Subcutaneous abdominal adipose tissue (tissue), 5 donors: ENCODE results near the gene HNRNPA3.
A peak's percentile ranks its signal among the peaks of the same experiment; 100 is the strongest.
"Not testable (repeated sequence)": the region's sequence is repeated elsewhere in the genome, so short reads cannot be mapped to it uniquely, and the experiment has no call there.

Experiments
- H3K27ac ChIP-seq: one replicate; pipeline ENCODE4 v1.7.0; 2013; ENCODE audit warnings: low read depth, mild to moderate bottlenecking, inconsistent platforms, low read length, moderate library complexity
- H3K27me3 ChIP-seq, 5 donors: one replicate each; pipeline ENCODE4 v1.7.0; 2013; ENCODE audit warnings: low read length in 5 of 5, inconsistent platforms in 1 of 5; ENCODE audit not compliant: control insufficient read depth in 5 of 5, insufficient read depth in 4 of 5
- H3K36me3 ChIP-seq, 5 donors: one replicate each; pipeline ENCODE4 v1.7.0; 2013; ENCODE audit warnings: low read length in 5 of 5; ENCODE audit not compliant: control insufficient read depth in 5 of 5, insufficient read depth in 5 of 5
- H3K4me1 ChIP-seq, 5 donors: one replicate each; pipeline ENCODE4 v1.7.0; 2013; ENCODE audit warnings: low read length in 5 of 5, mild to moderate bottlenecking in 3 of 5, moderate library complexity in 1 of 5; ENCODE audit not compliant: control insufficient read depth in 5 of 5, insufficient read depth in 5 of 5
- H3K4me3 ChIP-seq, 5 donors: one replicate each; pipeline ENCODE4 v1.7.0; 2013; ENCODE audit warnings: low read length in 5 of 5, low read depth in 1 of 5
- H3K9ac ChIP-seq, 5 donors: one replicate each; pipeline ENCODE4 v1.7.0; 2013; ENCODE audit warnings: low read length in 5 of 5, mild to moderate bottlenecking in 4 of 5, moderate library complexity in 3 of 5
- H3K9me3 ChIP-seq, 5 donors: one replicate each; pipeline ENCODE4 v1.7.0; 2013; ENCODE audit warnings: low read length in 5 of 5; ENCODE audit not compliant: control insufficient read depth in 5 of 5
- donor health status: healthy.
- donor health status: healthy.
- donor health status: healthy.
- donor health status: healthy.
- donor health status: healthy.

HNRNPA3 gene

GRCh38 chr2:177243073-177243472 is 30.5 kb downstream of the HNRNPA3 start:
- Histone ChIP-seq H3K9me3 (no peaks in the 10 kb centered on the region), H3K9ac (peak overlapping the region; percentile 2 to 90 (median 49)), H3K4me1 (peaks cover 22 to 91% (median 86%) of the 10 kb centered on the region in 5 donors), H3K4me3 (peak overlapping the region in 2 of 5 donors; percentile 8 to 47), H3K27ac (peak overlapping the region; percentile 99), H3K27me3 (no peaks in the 10 kb centered on the region), H3K36me3 (peaks cover 0 to 2% (median 0%) of the 10 kb centered on the region in 5 donors)

GRCh38 chr2:177243476-177243875 is 30.9 kb downstream of the HNRNPA3 start:
- Histone ChIP-seq H3K4me3 (peak overlapping the region in 1 of 5 donors; percentile 8), H3K36me3 (peaks cover 0 to under 1% (median 0%) of the 10 kb centered on the region in 5 donors), H3K27me3 (no peaks in the 10 kb centered on the region), H3K27ac (peak overlapping the region; percentile 99), H3K4me1 (peaks cover 22 to 90% (median 87%) of the 10 kb centered on the region in 5 donors), H3K9me3 (no peaks in the 10 kb centered on the region), H3K9ac (peak overlapping the region in 3 of 5 donors; percentile 2 to 90 (median 49))

- peaks cover 22 to 88% (median 86%) of the 10 kb centered on the region in 5 donors for H3K4me1 ChIP-seq
These were observed 31.7 kb downstream of the HNRNPA3 start for GRCh38 chr2:177244244-177244771.

GRCh38 chr2:177245010-177245422 is 32.4 kb downstream of the HNRNPA3 start:
- peak overlapping the region; percentile 99 for H3K27ac ChIP-seq
- H3K9ac ChIP-seq, result peak overlapping the region in 2 of 5 donors; percentile 57 to 64

More at GRCh38 chr2:177244244-177244771, 31.7 kb downstream of the HNRNPA3 start:
- Histone ChIP-seq H3K27me3 (no peaks in the 10 kb centered on the region), H3K9ac (no peak overlapping the region), H3K36me3 (peaks cover 0 to 2% (median 0%) of the 10 kb centered on the region in 5 donors), H3K9me3 (no peaks in the 10 kb centered on the region), H3K4me3 (no peak overlapping the region), H3K27ac (peak overlapping the region; percentile 99)

GRCh38 chr2:177246000-177246399 is 33.4 kb downstream of the HNRNPA3 start:
- peak overlapping the region; percentile 99 for H3K27ac ChIP-seq
- no peaks in the 10 kb centered on the region for H3K27me3 ChIP-seq
- no peaks in the 10 kb centered on the region for H3K9me3 ChIP-seq
- H3K4me1 ChIP-seq, result peaks cover 15 to 84% (median 76%) of the 10 kb centered on the region in 5 donors
- peak overlapping the region in 3 of 5 donors; percentile 2 to 35 (median 5) for H3K9ac ChIP-seq
- peak overlapping the region in 2 of 5 donors; percentile 2 to 29 for H3K4me3 ChIP-seq
- peaks cover 0 to 2% (median 0%) of the 10 kb centered on the region in 5 donors for H3K36me3 ChIP-seq

More at GRCh38 chr2:177245010-177245422, 32.4 kb downstream of the HNRNPA3 start:
- Histone ChIP-seq H3K9me3 (no peaks in the 10 kb centered on the region), H3K4me1 (peaks cover 19 to 84% (median 79%) of the 10 kb centered on the region in 5 donors), H3K4me3 (no peak overlapping the region), H3K27me3 (no peaks in the 10 kb centered on the region), H3K36me3 (peaks cover 0 to 2% (median 0%) of the 10 kb centered on the region in 5 donors)

- Histone ChIP-seq H3K9ac (peak overlapping the region in 1 of 5 donors; percentile 2), H3K4me1 (peaks cover 15 to 84% (median 76%) of the 10 kb centered on the region in 5 donors), H3K27ac (peak overlapping the region; percentile 99)
- H3K27me3 ChIP-seq, H3K4me3 ChIP-seq, H3K36me3 ChIP-seq, H3K9me3 ChIP-seq: not testable (repeated sequence)
These were observed 34.0 kb downstream of the HNRNPA3 start for GRCh38 chr2:177246523-177247030.

GRCh38 chr2:177247693-177248262 is 35.2 kb downstream of the HNRNPA3 start:
- peaks cover 0 to 2% (median 0%) of the 10 kb centered on the region in 5 donors for H3K36me3 ChIP-seq
- no peaks in the 10 kb centered on the region for H3K27me3 ChIP-seq
- H3K4me1 ChIP-seq, result peaks cover 15 to 81% (median 76%) of the 10 kb centered on the region in 5 donors
- H3K27ac ChIP-seq, result peak overlapping the region; percentile 99
- no peaks in the 10 kb centered on the region for H3K9me3 ChIP-seq
- no peak overlapping the region for H3K4me3 ChIP-seq
- peak overlapping the region in 3 of 5 donors; percentile 28 to 47 (median 35) for H3K9ac ChIP-seq

- no peaks in the 10 kb centered on the region for H3K9me3 ChIP-seq
- peak overlapping the region; percentile 99 for H3K27ac ChIP-seq
- no peaks in the 10 kb centered on the region for H3K27me3 ChIP-seq
- peaks cover 13 to 80% (median 77%) of the 10 kb centered on the region in 5 donors for H3K4me1 ChIP-seq
- H3K36me3 ChIP-seq, result peaks cover 0 to 2% (median 0%) of the 10 kb centered on the region in 5 donors
- peak overlapping the region in 2 of 5 donors; percentile 17 to 18 for H3K9ac ChIP-seq
- no peak overlapping the region for H3K4me3 ChIP-seq
These were observed 36.4 kb downstream of the HNRNPA3 start for GRCh38 chr2:177249038-177249437.

GRCh38 chr2:177250461-177250860 is 37.9 kb downstream of the HNRNPA3 start:
- peaks cover 16 to 85% (median 81%) of the 10 kb centered on the region in 5 donors for H3K4me1 ChIP-seq

GRCh38 chr2:177251165-177251542 is 38.6 kb downstream of the HNRNPA3 start:
- peaks cover 0 to 2% (median 0%) of the 10 kb centered on the region in 5 donors for H3K36me3 ChIP-seq
- H3K9ac ChIP-seq, result peak overlapping the region in 3 of 5 donors; percentile 13 to 39 (median 21)
- no peaks in the 10 kb centered on the region for H3K9me3 ChIP-seq
- H3K4me1 ChIP-seq, result peaks cover 12 to 86% (median 82%) of the 10 kb centered on the region in 5 donors
- no peak overlapping the region for H3K4me3 ChIP-seq
- peak overlapping the region; percentile 84 for H3K27ac ChIP-seq
- no peaks in the 10 kb centered on the region for H3K27me3 ChIP-seq

More at GRCh38 chr2:177250461-177250860, 37.9 kb downstream of the HNRNPA3 start:
- no peak overlapping the region for H3K9ac ChIP-seq
- no peaks in the 10 kb centered on the region for H3K9me3 ChIP-seq
- no peaks in the 10 kb centered on the region for H3K27me3 ChIP-seq
- H3K36me3 ChIP-seq, result peaks cover 0 to 2% (median 0%) of the 10 kb centered on the region in 5 donors
- H3K27ac ChIP-seq, result peak overlapping the region; percentile 84
- H3K4me3 ChIP-seq, result no peak overlapping the region
